ENCODE results near the gene ERICH2.
A peak's percentile ranks its signal among the peaks of the same experiment; 100 is the strongest.

Gene ERICH2

DNA sequence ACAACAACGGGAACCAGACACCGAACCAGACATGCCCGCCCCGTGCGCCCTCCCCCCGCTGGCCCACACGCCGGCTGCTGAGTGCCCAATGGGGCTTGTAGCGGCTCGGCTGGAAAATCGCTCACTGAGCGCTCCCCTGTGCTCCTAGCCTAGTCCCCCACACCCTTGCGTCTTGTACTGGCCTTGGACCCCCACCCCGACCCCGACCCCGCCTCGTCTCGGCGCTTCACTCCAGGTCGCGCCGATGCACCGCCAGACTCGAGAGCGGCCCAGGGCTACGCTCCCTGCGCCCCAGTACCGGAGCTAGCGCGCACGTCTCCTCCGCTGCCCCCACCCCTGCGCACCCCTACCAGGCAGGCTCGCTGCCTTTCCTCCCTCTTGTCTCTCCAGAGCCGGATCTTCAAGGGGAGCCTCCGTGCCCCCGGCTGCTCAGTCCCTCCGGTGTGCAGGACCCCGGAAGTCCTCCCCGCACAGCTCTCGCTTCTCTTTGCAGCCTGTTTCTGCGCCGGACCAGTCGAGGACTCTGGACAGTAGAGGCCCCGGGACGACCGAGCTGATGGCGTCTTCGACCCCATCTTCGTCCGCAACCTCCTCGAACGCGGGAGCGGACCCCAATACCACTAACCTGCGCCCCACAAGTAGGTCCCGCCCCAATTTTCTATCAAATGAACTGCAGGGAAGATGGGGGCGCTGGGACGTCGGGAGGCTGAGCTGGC is 48.0 kb downstream of the ERICH2 start:
- DNase-seq, result no peak

DNA sequence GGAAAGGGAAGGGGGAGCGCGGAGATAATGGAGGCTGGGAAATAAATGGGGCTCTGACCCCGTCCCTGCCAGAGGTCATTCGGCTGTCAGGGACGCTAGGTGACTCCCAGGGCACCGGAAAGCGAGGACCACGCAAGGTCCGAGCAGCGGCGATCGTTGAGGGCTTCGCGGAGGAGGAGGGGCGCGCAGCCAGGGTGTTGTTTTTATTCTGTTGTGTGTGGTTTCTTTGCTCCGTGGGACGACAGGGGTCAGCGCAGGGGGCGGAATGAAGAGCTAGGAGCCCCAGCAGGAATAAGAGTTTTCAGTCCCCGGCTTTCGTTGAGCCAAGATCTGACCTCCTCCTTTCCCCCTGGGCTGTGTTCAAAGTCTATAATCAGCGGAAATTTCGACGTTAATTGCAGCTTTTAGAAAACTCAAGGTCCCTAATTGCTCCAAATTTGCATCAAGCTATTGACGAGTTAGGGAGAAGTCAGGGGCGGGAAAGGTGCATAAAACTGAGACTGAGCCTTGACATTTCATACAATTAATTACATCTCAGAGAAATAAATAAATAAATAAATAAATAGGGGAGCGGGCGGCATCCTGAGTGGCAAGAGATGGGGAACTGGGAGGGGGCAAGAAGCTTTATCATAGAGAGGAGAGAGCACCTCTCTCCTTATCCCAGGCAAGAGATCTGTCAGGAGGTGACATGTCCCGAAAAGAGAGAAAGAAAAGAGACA is 48.7 kb downstream of the ERICH2 start:
- no peak for DNase-seq

GRCh38 chr2:170819680-170820664 is 49.8 kb downstream of the ERICH2 start:
- no peak for DNase-seq

- DNase-seq, result no peak
Observed at GRCh38 chr2:170820757-170821530, 50.8 kb downstream of the ERICH2 start.

GRCh38 chr2:170821531-170822289 is 51.5 kb downstream of the ERICH2 start:
- DNase-seq, result no peak

DNA sequence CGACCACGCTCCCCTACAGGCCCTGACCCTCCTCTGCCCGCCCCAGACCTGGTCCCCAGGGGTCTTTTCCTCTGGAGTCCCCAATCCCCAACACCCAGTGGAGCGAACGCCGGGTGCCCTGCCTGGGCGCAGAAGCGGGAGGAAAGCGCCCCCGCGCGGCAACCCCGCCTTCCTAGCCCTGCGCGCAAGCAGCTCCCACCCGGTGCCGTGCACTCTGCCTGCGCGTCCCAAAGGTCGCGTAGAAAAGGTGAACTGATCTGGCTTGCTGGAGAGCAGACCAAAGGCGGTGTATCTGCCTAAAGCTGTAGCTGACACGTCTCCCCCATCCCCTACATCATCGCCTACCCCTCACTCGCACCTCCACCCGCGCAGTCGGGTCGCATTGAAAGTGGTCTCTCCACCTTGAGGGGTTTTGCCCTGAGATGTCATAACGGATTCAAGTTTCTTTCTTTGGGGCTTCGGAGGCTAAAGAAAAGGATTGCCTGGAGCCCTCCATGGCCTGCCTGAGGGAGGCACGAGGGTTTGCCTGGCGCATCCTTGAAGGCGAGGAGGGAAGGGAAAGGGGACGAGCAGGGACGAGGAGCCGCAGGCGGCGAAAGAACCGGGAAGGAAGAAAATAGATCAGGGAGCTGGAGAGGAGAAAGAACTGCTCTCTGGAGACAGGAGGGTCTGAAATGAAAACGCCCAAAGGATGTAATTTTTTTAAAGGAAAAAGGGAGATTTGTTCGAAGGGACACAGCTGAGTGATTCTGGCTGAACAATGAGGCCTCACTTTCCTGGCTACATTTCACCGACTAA is 52.3 kb downstream of the ERICH2 start:
- peak; percentile 51 for DNase-seq

DNA sequence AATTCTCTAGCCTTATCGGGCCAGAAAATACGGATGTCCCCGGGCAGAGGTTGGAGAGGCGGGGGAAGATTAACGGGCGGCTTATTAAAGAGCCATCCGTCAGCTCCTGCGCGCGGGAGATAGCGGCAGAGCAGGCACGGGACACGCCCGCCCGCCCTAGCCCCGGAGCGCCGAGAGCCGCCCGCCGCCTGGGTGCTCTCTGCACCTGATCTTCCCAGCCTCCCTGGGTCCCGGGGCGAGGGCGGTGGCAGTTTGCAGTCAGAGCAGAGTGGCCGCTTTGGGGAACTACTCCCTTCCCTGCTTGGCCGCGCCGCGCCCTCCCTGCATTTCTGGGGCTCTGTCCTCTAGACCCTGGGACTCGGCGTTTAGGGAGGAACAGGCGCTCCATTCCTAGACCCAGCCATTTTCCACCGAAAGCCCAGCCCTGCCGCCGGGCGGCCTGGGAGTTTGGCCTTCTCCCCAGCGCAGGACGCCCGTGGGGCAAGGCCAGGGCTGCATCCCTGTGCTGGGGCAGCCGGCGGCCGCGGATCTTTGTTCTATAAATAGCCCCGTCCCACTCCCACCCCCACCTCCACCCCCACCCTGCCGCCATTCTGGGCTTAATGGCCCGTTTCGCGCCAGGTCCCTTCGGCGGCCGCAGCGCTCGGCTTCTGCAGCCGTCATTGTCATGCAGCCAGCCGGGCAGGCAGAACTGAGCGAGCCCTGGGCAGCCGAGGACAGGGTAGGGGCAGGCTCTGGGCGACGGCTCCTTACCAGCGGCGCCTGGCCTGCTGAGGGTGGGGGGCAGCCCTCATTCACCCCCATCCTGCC is 53.1 kb downstream of the ERICH2 start:
- no peak for DNase-seq

DNA sequence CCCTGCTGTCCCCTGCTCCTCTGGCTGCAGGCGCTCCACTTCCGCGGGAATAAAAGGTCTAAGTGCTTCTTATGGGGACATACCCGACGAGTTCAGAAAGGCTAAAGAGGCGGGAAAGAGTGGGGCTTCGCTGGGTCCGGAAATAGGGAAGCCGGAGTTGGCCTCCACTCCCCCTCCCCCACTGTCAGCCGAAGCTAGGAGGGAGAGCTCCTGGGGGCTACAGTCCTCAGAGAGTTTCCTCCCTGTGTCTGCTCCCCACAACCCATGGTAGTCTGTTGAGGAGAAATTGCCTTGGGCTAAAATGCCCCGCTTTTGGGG is 53.7 kb downstream of the ERICH2 start:
- no peak for DNase-seq

DNA sequence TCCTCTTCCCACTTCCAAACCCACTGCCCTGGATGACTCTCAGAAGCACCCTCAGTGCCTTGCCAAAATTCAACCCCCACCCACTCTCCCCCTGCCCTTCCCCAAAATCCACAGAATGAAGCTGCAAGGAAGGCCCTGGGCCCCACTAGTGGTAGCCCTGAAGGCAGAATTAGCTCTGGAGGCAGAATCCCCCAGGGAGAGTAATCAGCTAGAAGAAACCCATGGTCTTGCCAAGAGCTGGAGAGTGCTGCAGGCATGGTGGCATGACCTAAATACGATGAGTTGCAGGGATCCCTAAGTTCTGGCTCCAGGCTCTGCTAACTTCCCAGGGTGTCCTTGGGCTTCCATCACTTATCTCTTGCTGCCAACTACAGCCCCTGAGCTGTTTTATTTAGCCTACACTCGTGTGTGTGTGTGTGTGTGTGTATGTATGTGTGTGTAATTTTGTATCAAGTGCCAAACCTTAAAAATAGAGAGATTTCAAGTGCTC is 54.4 kb downstream of the ERICH2 start:
- DNase-seq, result no peak

GRCh38 chr2:170827841-170828532 is 57.8 kb downstream of the ERICH2 start:
- no peak for DNase-seq

DNA sequence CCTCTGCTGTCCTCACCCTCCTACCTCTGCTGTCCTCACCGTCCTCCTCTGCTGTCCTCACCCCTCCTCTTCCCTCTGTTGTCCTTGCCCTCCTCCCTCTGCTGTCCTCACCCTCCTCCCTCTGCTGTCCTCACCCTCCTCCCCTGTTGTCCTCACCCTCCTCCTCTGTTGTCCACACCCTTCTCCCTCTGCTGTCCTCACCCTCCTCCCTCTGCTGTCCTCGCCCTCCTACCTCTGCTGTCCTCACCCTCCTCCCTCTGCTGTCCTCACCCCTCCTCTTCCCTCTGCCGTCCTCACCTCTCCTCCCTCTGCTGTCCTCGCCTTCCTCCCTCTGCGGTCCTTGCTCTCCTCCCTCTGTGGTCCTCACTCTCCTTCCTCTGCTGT is 58.3 kb downstream of the ERICH2 start:
- no peak for DNase-seq

DNA sequence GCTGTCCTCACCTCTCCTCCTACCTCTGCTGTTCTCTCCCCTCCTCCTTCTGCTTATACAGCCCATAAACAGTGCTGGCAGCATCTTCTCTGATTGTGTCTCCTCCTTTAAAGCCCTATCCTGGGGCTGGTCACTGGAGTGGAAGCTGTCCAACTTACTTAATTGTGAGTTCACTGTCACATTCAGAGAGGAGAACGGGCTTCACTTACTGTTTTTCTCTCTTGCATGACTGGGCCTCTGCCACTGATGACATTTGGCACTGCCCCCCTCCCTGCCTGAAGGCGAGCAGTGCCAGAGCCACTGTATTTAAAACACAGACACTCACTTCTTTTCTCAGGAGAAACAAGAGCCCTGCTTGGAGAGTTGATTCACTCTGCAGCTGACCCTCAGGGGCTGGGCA is 58.9 kb downstream of the ERICH2 start:
- DNase-seq, result no peak

- no peak for DNase-seq
Observed at GRCh38 chr2:170830166-170830565, 60.0 kb downstream of the ERICH2 start.

GRCh38 chr2:170831115-170831514 is 60.9 kb downstream of the ERICH2 start:
- DNase-seq, result no peak

GRCh38 chr2:170836027-170836426 is 65.8 kb downstream of the ERICH2 start:
- DNase-seq, result no peak

GRCh38 chr2:170840717-170841210 is 70.6 kb downstream of the ERICH2 start:
- DNase-seq, result no peak

DNA sequence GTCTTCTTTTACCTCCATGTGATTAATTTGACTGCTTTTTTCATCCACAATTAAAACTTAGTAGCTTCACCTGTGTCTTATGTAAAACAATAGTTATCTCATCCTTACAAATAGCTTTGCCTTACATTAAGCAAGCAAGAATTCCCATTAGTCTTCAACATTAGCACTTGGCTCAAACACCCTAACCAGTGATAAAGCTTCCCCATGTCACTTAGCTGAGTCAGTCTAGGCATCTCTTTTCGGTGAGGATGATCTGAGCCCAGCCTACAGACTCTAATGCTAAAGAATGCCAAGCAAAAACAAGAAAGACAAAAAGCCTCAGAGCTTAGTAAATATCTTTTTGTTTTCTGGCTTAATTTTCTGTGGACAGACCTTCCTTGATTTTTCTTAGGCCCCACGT is 72.6 kb downstream of the ERICH2 start:
- no peak for DNase-seq

DNA sequence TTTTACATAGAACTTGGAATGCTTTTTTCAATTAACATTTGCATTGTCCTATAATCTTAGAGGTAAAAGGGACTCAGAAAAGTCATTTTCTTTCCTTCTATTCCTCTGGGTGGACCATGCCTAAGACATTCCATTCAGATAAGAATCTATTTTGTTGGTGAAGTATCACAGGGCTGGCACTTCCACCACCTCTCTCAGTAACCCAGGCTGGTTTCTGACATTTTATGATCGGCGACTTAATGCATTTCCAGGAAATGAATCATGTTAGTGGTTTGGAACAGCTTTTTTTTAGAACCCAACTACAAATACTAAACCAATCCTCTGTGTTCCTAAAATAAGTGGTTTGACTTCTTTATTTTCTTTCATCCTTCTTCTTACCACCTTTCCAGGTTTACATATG is 73.5 kb downstream of the ERICH2 start:
- DNase-seq, result no peak

DNA sequence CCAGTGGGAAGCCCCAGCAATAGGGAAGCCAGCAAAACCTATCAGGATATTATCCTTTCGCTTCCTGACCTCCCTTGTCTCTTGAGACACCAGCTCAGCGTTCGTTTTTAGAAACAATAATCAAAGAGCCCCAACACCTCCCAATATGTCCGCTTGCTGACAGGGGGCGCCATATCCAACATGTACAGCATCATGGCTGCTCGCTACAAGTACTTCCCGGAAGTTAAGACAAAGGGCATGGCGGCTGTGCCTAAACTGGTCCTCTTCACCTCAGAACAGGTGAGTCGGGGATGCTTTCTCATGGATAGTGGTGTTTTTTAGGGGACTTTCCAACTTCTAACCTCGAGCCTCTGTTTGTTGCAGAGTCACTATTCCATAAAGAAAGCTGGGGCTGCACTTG is 75.2 kb downstream of the ERICH2 start:
- DNase-seq, result no peak
